ENCODE measurements around the gene PLA2G5. TPM values are rescaled to one million over a fixed set of nuclear protein-coding genes. Genes with fewer than 3 reads are reported as not detected.
A peak's percentile ranks its signal among the peaks of the same experiment; 100 is the strongest.
"Not testable (repeated sequence)": the region's sequence is repeated elsewhere in the genome, so short reads cannot be mapped to it uniquely, and the experiment has no call there.

The PLA2G5 gene, protein sequence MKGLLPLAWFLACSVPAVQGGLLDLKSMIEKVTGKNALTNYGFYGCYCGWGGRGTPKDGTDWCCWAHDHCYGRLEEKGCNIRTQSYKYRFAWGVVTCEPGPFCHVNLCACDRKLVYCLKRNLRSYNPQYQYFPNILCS
- total RNA-seq, result 36.4 TPM
- long read RNA-seq, transcript PLA2G5-201 (5 exons, 1,161 nt), result major isoform, 14 of 101 reads
- long read RNA-seq, partial matches to known transcripts, result 68 of 101 reads
- long read RNA-seq, other reads (novel, unspliced or antisense), result 19 of 101 reads

DNA sequence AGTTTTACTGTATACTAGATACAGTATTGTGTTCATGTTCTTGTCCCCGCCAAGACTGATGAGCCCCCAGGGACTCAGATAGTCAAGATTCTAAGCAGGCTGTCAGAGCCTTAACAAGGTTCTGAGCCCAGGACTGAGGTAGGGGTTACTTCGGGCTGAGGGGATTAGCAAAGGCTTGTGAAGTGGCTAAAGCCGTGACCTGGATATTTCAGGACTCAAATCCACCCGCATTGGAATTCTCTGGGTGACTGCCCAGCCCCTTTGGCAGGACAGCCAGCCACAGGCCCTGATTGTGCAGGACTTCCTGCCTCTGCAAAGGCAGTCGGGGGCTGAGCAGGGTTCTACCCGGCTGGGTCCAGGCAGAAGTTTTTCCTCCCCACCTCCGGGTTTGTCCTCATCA lies at the start of gene PLA2G5:
TSS of gene PLA2G5 (plus strand) at position 321 of the 400 bp plus-strand sequence. CDS start 14,637 bp downstream, outside the sequence.
- intact Hi-C loops (cut with DNase I), result loop anchor here (10.0 kb wide), 1 partner anchor 415 kb away; the partner anchor contains the start of gene CAMK2N1
- peak; percentile 87 for DNase-seq (ENCODE audit: low spot score)

DNA sequence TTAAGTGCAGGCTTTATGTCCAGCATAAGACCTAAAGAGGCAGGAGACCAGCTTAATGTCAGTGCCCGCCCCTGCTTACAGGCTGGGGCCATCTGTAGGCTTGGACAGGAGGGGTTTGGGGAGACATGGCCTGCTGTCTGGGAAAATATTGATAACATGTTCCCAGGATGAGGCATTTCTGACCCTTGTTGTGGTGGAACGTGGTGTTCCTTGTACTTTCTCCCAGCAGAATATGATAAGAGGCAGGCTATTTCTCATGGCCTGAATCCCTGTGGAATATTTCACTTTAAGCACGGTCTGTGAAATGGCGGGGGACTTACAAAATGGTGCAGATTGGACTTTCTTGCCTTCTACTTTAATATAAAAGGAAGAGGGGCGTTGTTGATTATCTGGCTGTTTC lies 41.9 kb upstream of the PLA2G5 start:
- DNase-seq (ENCODE audit: low spot score), result no peak
- intact Hi-C loops (cut with DNase I), result no loop called here

DNA sequence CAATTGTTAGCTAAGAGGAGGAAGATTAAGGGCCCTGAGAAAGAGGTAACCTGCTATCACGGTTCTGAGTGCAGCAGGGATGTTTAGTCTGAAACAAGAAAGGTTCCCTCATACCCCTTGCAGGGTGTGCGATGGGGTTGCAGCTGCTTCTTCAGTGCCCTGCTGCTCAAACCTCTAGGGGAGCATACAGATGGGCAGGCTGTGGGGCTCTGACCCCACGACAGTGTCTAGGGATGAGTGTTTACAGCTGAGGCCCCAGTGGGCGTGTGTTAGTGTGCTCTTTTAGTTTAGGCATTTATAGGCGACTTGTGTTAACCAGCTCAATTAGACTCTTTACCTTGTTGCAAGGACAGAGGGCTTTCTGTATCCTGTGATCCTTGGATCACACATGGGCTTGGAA lies 41.3 kb upstream of the PLA2G5 start:
- no peak for DNase-seq (ENCODE audit: low spot score)
- intact Hi-C loops (cut with DNase I), result no loop called here

DNA sequence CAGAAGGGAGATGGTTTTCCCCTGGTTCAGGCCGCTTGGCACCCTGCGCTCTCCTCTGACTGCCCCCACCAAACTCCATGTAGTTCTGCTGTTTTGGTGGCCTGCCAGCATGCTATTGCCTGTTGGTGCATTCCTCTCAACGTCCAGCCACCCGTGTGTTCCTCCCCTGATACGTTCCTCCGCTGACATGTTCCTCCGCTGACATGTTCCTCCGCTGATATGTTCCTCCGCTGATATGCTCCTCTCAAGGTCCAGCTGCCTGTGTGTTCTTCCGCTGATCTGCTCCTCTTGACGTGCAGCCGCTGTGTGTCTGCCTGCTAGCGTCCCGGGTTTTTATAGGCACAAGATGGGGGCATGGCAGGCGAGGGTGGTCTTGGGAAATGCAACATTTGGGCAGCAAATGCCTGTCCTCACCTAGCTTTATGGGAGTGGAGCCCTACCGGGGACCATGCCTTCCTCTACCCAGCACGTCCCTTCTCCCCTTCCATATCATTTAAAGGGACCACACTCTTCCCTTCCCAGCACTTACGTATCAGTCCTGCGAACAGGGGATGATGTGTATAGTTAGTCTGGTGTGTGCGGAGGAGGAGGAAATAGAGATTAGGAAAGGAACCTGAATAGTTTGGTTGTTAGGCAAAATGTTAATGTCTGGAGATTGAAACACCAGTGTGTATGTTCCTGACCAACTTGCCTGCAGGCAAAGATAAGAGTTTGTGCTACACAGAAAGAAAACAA lies 40.6 kb upstream of the PLA2G5 start:
- no peak for DNase-seq (ENCODE audit: low spot score)
- intact Hi-C loops (cut with DNase I), result no loop called here

DNA sequence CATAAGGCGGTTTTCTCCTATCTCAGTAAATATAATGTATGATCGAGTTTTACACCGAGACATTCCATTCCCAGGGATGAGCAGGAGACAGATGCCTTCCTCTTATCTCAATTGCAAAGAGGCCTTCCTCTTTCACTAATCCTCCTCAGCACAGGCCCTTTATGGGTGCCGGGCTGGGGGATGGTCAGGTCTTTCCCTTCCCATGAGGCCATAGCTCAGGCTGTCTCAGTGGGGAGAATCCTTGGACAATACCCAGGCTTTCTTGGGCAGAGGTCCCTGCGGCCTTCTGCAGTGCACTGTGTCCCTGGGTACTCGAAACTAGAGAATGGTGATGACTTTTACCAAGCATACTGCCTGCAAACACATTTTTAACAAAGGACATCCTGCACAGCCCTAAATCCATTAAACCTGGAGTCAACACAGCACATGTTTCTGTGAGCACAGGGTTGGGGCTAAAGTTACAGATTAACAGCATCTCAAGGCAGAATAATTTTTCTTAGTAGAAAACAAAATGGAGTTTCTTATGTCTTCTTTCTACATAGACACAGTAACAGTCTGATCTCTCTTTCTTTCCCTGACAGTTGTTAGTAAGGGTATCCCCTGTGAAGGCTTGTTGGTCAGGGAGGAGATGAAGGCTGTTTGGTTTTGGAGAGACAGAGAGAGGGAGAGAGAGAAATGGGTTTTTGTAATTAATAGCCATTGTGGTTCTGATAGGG lies 39.4 kb upstream of the PLA2G5 start:
- DNase-seq (ENCODE audit: low spot score); intact Hi-C loops (cut with DNase I): not testable (repeated sequence)

DNA sequence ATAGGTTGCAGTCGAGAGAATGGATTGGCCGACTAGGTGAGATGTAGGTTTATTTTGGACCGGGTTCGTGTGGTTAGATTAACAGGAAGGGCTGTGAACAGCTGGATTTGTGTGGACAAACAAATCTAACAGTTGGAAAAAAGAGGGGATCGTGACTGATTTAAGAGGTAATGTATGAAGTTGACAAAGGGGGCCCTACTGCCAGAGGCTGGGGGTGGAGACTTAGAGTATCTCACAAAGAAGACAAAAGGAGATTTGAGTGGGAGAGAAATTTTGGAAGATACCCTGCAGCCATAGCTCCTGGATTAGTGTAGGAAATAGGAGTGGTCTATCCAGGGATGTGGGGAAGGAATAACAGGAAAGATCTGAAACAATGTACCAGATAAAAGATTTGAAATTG lies 38.8 kb upstream of the PLA2G5 start:
- intact Hi-C loops (cut with DNase I), result no loop called here
- no peak for DNase-seq (ENCODE audit: low spot score)

DNA sequence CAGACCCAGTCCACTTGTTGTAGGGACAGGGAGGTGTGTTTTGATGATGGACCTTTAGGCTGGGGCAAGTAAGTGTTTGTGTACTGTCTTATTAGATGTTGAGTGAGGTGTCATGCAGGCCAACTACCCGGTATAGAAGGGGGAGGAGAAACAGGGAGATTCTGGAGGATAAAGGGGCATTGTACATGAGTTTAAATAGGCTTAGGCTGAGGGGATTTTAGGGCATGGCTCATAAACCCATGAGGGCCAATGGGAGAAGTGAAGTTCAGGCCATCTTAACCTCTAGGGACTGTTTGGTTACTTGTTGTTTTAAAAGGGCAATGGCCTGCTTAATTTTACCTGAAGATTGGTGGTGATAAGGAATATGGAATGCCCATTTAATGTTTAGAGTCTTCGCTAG lies 38.2 kb upstream of the PLA2G5 start:
- intact Hi-C loops (cut with DNase I), result no loop called here
- no peak for DNase-seq (ENCODE audit: low spot score)

DNA sequence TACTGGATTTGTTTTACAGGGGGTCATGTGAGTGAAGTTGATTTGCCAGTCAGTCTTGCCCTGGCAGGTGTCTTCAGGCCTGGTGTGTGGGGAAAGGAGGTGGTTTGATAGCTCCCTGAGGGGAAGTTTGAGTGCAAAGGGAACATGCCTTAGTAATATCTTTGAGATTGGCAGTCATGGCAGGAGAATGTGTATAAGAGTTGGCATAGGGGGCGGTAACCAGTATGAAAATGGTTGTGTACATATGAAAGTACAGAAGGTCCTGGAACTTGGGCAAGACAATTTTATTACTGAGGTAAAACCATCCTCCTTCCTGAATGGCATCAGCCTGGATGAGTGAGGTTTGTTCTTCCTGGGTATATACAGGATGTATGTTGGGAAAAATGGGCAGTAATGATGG lies 37.6 kb upstream of the PLA2G5 start:
- DNase-seq (ENCODE audit: low spot score), result no peak
- intact Hi-C loops (cut with DNase I), result no loop called here

DNA sequence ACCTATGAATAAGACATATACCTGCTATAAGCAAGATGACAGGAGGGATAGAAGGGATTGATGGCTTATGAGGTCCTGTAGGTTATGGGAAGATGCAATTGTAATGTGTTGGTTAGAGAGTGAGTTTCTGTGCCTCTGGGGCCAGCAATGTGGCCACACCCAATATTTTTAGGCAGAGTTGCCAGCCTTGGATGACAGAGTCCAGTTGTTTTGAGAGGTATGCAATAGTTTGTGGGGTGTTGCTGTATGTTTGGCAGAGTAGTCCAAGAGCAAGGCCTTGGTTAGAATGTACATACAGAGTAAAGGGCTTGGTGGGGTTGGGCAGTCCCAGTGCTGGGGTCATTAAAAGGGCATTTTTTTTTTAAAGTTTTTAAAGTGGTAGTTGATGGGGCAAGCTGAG lies 36.6 kb upstream of the PLA2G5 start:
- intact Hi-C loops (cut with DNase I), result no loop called here
- no peak for DNase-seq (ENCODE audit: low spot score)

DNA sequence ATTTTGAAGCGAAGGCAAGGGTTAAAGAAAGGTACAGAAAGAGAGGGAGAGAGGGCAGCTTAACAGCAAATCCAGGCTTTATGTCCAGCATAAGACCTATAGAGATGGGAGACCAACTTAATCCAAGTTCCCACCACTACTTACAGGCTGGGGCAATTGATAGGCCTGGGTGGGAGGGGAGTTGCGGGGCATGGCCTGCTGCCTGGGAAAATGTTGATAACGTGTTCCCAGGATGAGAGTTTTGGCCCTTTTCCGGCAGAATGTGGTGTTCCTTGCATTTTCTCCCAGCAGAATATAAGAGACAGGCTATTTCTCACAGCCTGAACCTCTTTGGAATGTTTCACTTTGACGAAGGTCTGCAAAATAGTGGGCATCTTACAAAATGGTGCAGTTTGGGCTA lies 34.9 kb upstream of the PLA2G5 start:
- no peak for DNase-seq (ENCODE audit: low spot score)

DNA sequence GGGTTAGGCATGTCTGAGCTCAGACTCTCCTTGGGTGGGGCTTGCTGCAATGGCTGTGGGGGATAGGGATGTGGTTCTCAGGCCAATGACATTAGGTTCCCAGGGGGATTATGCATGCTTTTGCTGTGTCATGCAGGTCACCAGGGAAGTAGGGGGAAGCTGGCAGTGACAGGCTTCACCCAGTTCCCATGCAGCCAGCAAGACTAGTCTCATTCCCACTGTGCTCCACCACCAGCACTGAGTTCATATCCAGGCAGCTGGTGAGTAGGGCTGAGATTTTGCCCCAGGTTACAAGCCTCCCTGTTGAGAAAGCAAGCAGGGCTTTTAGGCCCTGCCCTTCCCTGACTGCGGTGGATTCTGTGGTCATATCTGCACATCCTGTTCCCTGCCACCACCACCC lies 32.1 kb upstream of the PLA2G5 start:
- intact Hi-C loops (cut with DNase I), result no loop called here
- no peak for DNase-seq (ENCODE audit: low spot score)

More for the DNA sequence above, 34.9 kb upstream of the PLA2G5 start:
- intact Hi-C loops (cut with DNase I), result no loop called here

DNA sequence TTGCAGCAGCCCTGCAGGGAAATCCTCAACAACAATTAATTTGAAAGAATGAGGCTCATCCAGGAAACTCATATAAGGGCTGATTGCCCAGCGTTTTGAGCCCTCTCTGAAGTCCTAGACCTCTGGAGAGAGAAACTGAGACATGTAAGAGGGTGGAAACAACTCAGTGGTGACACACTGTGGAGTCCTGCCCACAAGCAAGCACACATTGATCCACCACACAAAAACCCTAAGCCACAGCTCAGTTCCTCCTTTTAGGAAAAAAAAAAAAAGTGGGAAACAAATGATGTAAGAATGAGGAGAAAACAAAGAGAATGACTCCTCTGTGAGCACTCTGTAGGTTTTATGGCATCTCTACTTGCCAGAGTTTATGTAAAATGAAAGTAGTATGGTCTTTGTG lies 22.9 kb upstream of the PLA2G5 start:
- intact Hi-C loops (cut with DNase I), result no loop called here

DNA sequence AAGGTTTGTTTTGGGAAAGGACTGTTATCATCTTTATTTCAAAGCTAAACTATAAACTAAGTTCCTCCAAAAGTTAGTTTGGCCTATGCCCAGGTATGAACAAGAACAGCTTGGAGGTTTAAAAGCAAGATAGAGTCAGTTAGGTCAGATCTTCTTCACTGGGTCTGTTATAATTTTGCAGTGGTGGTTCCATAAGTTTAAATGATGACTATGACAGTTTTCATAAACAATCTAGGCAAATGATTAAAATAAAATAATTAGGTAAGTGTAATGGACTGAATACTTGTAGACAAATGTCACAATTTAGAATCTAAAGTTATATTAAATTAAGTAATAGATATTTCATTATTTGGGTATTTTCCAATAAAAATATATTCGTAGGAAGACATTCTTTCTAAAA lies 21.4 kb upstream of the PLA2G5 start:
- DNase-seq (ENCODE audit: low spot score), result no peak
- intact Hi-C loops (cut with DNase I), result no loop called here

More for the DNA sequence above, 22.9 kb upstream of the PLA2G5 start:
- DNase-seq (ENCODE audit: low spot score), result no peak

DNA sequence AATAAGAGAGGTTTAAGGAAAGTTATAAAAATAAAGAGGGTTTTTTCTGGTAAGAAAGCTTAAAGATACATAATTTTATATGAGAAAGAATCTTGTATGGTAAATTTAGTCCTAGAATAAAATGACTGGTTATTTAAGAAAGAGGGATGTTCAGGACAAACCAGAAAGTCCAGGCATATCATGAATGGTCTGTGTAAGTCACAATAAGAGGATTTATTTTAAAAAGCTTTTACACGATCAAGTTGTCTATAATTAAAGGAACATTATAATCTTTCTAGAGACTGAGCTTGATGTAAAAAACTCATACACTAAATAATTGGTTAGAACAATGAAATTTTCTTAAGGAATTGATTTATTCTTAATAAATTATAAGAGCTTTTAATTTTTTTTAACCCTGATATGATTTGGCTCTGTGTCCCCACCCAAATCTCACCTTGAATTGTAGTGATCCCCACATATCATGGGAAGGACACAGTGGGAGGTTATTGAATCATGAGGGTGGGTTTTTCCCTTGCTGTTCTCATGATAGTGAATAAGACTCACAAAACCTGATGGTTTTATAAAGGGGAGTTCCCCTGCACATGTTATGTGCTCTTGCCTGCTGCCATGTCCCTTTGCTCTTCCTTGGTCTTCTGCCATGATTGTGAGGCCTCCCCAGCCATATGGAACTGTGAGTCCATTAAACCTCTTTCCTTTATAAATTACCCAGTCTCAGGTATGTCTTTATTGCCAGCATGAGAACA lies 20.8 kb upstream of the PLA2G5 start:
- DNase-seq (ENCODE audit: low spot score); intact Hi-C loops (cut with DNase I): not testable (repeated sequence)

DNA sequence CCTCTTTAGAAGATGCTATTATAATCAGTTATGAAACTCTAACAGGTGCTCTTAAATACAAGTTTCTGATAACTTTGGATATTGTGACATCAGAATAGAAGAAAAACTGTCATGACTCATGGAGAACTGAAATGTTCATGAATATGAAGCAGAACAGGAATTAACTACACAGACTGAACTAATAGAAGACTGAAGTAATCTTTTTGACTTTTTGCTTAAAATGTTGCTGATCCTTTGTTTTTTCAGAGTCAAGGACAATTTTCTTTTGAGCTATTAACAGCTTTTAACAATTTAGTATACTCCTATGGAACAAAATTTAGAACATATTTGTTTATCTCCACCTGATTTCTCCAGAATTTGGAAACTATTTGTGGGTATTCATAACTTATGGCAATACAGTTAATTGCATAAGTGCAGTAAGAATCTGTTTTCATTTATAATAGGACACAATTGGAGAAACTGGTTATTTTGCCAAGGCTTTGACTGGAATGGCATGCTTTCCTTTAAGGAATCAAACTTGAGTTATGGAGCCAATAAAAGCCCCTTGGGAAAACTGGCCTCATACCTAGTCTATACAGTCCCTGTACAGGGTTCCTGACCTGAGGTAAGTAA lies 18.7 kb upstream of the PLA2G5 start:
- intact Hi-C loops (cut with DNase I), result no loop called here
- DNase-seq (ENCODE audit: low spot score), result no peak

DNA sequence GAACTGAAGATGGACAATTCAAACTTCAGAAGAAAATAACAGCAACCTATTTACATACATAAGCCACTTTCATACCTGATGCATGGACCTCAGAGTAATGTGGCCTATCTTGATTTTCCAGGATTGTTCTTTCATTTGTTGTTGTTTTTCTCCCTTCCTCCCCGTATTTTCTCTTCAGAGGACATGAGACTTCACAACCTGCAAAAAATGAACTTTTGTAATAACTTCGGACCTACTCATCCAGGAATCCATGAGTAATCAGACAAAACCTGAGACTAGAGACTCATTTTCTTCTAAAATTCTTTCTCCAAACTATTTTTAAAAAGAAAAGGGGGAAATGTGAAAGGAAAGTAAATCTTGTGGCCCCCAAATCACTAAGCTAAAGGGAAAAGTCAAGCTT lies 17.6 kb upstream of the PLA2G5 start:
- DNase-seq (ENCODE audit: low spot score), result no peak
- intact Hi-C loops (cut with DNase I), result no loop called here

DNA sequence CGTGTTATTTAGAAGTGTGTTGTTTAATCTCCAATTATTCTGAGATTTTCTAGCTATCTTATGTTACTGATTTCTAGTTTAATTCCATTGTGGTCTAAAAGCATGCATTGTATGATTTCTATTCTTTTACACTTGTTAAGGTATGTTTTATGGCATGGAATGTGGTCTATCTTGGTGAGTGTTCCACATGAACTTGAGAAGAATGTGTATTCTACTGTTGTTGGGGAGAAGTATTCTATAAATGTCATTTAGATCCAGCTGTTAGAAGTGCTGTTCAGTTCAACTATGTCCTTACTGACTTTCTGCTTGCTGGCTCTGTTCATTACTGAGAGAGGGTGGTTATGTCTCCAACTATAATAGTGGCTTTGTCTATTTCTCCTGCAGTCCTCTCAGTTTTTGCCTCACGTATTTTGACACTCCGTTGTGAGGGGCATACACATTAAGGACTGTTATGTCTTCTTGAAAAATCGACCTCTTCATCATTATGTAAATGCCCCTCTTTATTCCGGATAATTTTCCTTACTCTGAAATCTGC lies 12.0 kb upstream of the PLA2G5 start:
- intact Hi-C loops (cut with DNase I), result no loop called here
- no peak for DNase-seq (ENCODE audit: low spot score)

DNA sequence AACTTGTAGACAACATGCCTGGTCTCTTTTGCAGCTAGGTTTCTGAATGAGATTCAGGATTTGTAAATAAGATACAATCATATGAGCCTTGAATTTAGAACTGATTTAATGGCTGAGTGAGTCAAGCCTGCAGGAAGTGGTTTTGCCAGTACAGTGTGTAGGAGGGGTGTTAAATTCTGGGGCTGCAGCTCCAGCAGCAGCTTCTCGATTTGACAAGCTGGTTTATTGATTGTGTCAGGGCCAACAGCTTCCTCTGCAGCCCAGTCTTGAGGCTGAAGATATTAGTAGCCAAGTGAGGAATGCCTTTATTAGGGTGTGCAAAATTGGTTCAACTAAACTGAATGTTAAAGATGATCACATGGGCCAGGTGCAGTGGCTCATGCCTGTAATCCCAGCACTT lies 11.5 kb upstream of the PLA2G5 start:
- no peak for DNase-seq (ENCODE audit: low spot score)
- intact Hi-C loops (cut with DNase I), result no loop called here

DNA sequence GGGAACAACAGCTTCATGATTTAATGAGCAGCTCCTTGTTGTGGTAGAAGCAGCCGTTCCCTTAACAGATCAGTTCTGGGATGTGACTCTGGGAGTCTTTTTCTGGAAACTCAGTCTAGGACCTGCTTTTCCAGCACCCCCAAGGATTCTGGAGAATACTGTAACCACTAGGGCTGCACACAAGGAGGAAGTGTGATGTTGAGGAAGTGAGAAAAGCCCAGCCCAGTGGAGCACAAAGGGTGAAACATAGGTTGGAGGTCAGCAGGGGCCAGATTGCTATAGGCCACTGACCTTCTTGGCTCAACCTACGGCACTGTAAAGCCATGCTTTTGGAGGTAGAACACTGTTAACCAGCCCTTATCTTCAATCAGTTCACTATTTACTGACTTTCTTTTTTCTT lies 10.1 kb upstream of the PLA2G5 start:
- DNase-seq (ENCODE audit: low spot score), result no peak
- intact Hi-C loops (cut with DNase I), result no loop called here

All from cardiac septum (tissue), 1 donor.